Mesenchymal stem cell (in vitro differentiated cells and primary cell): ENCODE results near the gene DAND5.

ENCODE experiments used
- DNase-seq: peaks from one replicate; pipeline ENCODE4 v3.0.0-alpha.2; 2013
- H2AFZ ChIP-seq: one replicate; pipeline ENCODE4 v1.6.1; 2013; ENCODE audit warnings: low read depth, mild to moderate bottlenecking, control low read depth, inconsistent platforms, low read length, moderate library complexity
- H2AK5ac ChIP-seq: 2 replicates; pipeline ENCODE4 v1.6.1; 2013; ENCODE audit warnings: low read length, moderate library complexity, mild to moderate bottlenecking, inconsistent platforms; ENCODE audit not compliant: severe bottlenecking
- H2BK120ac ChIP-seq: one replicate; pipeline ENCODE4 v1.6.1; 2013; ENCODE audit warnings: low read depth, mild to moderate bottlenecking, inconsistent platforms, low read length, moderate library complexity
- H2BK12ac ChIP-seq, 2 experiments: one replicate each; pipeline ENCODE4 v1.6.1; 2013; ENCODE audit warnings: inconsistent platforms in 2 of 2, low read length in 2 of 2, mild to moderate bottlenecking in 2 of 2, moderate library complexity in 2 of 2, control low read depth in 1 of 2
- H2BK15ac ChIP-seq: one replicate; pipeline ENCODE4 v1.6.1; 2013; ENCODE audit warnings: mild to moderate bottlenecking, low read depth, inconsistent platforms; ENCODE audit not compliant: poor library complexity, severe bottlenecking
- H2BK5ac ChIP-seq: 2 replicates; pipeline ENCODE4 v1.6.1; 2013; ENCODE audit warnings: low read depth, mild to moderate bottlenecking, low read length, control low read depth, inconsistent platforms; ENCODE audit not compliant: poor library complexity, severe bottlenecking
- H3K14ac ChIP-seq, 2 experiments: one replicate each; pipeline ENCODE4 v1.6.1; 2013; ENCODE audit warnings: inconsistent platforms in 2 of 2, low read length in 2 of 2, control low read depth in 1 of 2, mild to moderate bottlenecking in 1 of 2, moderate library complexity in 1 of 2
- H3K18ac ChIP-seq, 2 experiments: one replicate each; pipeline ENCODE4 v1.6.1; 2013; ENCODE audit warnings: inconsistent platforms in 2 of 2, low read length in 2 of 2, control low read depth in 1 of 2, low read depth in 1 of 2, mild to moderate bottlenecking in 1 of 2
- H3K23ac ChIP-seq, 2 experiments: one replicate each; pipeline ENCODE4 v1.6.1; 2013; ENCODE audit warnings: inconsistent platforms in 2 of 2, low read length in 2 of 2, mild to moderate bottlenecking in 2 of 2, moderate library complexity in 2 of 2, control low read depth in 1 of 2
- H3K27ac ChIP-seq: 2 replicates; pipeline ENCODE4 v1.5.1; 2013; ENCODE audit warnings: mild to moderate bottlenecking, moderate library complexity, low read length, control low read depth, inconsistent platforms; ENCODE audit not compliant: poor library complexity, severe bottlenecking
- H3K27me3 ChIP-seq, 2 experiments: 2 replicates each; pipeline versions ENCODE4 v1.6.1 to v1.7.0; 2013; ENCODE audit warnings: low read length in 2 of 2, mild to moderate bottlenecking in 2 of 2, moderate library complexity in 2 of 2, control low read depth in 1 of 2, inconsistent platforms in 1 of 2; ENCODE audit not compliant: control insufficient read depth in 1 of 2, insufficient read depth in 1 of 2
- H3K36me3 ChIP-seq, 2 experiments: 2 replicates each; pipeline versions ENCODE4 v1.6.1 to v1.7.0; 2013; ENCODE audit warnings: low read length in 2 of 2, control low read depth in 1 of 2, inconsistent platforms in 1 of 2, low read depth in 1 of 2, mild to moderate bottlenecking in 1 of 2; ENCODE audit not compliant: insufficient read depth in 2 of 2, control insufficient read depth in 1 of 2
- H3K4ac ChIP-seq, 2 experiments: one replicate each; pipeline ENCODE4 v1.6.1; 2013; ENCODE audit warnings: inconsistent platforms in 2 of 2, low read length in 2 of 2, mild to moderate bottlenecking in 2 of 2, moderate library complexity in 2 of 2, control low read depth in 1 of 2, low read depth in 1 of 2
- H3K4me1 ChIP-seq: 2 replicates; pipeline ENCODE4 v1.6.1; 2013; ENCODE audit warnings: low read depth, low read length, control low read depth; ENCODE audit not compliant: control insufficient read depth, insufficient read depth
- H3K4me2 ChIP-seq: 2 replicates; pipeline ENCODE4 v1.6.1; 2013; ENCODE audit warnings: low read length, mild to moderate bottlenecking, inconsistent platforms; ENCODE audit not compliant: poor library complexity, severe bottlenecking
- H3K4me3 ChIP-seq, 2 experiments: 2 replicates each; pipeline versions ENCODE4 v1.5.1 to v1.7.0; 2013; ENCODE audit warnings: low read length in 2 of 2, mild to moderate bottlenecking in 2 of 2, control low read depth in 1 of 2, low read depth in 1 of 2; ENCODE audit not compliant: insufficient read depth in 1 of 2
- H3K79me1 ChIP-seq: replicated peaks from 2 replicates; pipeline ENCODE4 v1.6.1; 2013; ENCODE audit warnings: mild to moderate bottlenecking, control low read depth, low read length, inconsistent platforms; ENCODE audit not compliant: poor library complexity, severe bottlenecking
- H3K9ac ChIP-seq: 2 replicates; pipeline ENCODE4 v1.7.0; 2013; ENCODE audit warnings: mild to moderate bottlenecking, low read length, moderate library complexity
- H3K9me3 ChIP-seq: 2 replicates; pipeline ENCODE4 v1.7.0; 2013; ENCODE audit warnings: mild to moderate bottlenecking, low read length; ENCODE audit not compliant: control insufficient read depth
- H4K8ac ChIP-seq: one replicate; pipeline ENCODE4 v1.6.1; 2013; ENCODE audit warnings: inconsistent platforms, mild to moderate bottlenecking, low read length, moderate library complexity
- H4K91ac ChIP-seq: one replicate; pipeline ENCODE4 v1.6.1; 2013; ENCODE audit warnings: mild to moderate bottlenecking, low read length, inconsistent platforms
- WGBS: methylation state at CpG from one replicate; pipeline ENCODE4 v1.1.7; 2013; ENCODE audit warnings: mixed read lengths; 5-methylcytosine and 5-hydroxymethylcytosine counted together

Gene DAND5

DNA sequence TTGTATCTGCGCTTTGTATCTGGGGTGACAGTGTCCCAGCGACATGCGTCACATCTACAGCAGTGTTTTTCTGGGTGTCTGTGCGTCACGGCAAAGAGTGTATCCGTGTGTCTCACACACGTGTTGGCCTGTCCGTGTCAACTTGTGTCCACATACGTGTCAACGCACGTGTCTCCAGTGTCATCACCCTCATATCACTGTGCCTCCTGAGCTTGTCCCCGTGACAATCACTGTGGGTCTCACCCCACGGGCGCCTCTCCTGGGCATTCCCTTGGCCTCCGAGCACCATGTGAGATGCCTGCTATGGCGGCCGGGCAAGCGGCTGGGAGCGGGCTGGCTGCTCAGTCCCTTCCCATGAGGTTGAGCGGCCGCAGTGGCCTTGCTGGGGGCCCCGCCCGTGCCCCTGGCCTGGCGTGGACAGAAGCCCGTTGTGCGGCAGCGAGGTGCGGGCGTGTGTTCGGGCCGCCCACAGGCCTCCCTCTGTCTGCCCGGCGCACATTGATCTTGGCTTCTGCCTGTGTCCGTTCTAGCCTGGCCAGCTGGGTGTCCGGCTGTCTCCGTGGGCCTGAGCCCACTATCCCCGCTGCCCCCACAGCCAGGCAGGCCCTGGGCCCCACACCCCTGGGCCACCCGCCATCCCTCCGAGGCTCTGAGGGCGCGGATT is 32.3 kb downstream of the DAND5 start:
- Histone ChIP-seq H2BK120ac (no peak overlapping the region), H4K8ac (no peak overlapping the region), H3K27ac (no peak overlapping the region), H3K18ac (no peak overlapping the region), H4K91ac (no peak overlapping the region), H3K4ac (no peak overlapping the region), H2BK5ac (no peak overlapping the region), H3K4me3 (peak overlapping the region in 1 of 2 experiments; percentile 69), H3K14ac (no peak overlapping the region), H3K4me2 (no peak overlapping the region), H3K9me3 (no peaks in the 10 kb centered on the region), H2AK5ac (no peak overlapping the region), H3K79me1 (no peaks in the 10 kb centered on the region), H2BK15ac (no peak overlapping the region), H3K27me3 (peaks cover 0 to 47% of the 10 kb centered on the region in 2 experiments), H3K9ac (peak overlapping the region; percentile 85), H3K4me1 (peaks cover 4% of the 10 kb centered on the region), H2AFZ (no peak overlapping the region), H3K23ac (no peak overlapping the region), H2BK12ac (no peak overlapping the region), H3K36me3 (peaks cover 11 to 14% of the 10 kb centered on the region in 2 experiments)
- DNase-seq, result no peak
- 90% methylated on average over 40 of the region's 41 CpGs for WGBS

DNA sequence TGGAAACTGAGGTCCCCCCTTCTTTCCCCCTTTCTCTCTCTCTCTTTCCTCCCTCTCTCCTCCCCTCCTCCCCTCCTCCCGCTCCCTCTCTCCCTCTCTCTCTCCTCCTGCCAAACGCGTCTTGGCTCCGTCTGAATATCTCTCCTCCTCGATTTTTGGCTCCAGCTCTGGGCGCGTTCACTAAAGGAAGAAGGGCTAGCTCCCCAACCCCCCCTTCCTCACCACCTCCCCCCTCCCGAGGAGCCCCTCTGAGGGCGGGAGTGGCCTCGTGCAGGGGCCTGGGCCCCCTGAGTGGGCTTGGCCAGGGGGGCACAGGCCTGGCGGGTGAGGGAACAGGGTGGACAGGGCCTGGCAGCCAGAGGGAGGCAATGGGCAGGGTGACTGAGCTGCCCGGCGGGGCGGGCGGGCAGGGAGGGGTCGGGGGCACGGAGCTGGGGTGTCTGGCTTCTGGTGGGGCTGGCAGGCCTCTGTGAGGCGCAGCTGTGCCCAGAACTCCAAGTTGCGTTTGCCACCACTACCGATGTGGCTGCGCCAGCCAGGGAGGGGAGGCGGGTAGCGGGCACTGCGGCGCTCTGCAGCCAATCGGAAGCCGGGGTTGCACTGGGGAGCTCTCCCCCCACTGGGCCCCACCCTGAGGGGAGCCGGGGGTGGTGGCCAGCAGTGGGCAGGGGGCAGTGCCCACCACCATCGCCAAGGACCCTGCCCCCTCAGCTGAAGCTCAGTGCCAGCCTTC is 33.0 kb downstream of the DAND5 start:
- no peak overlapping the region for H2BK120ac ChIP-seq
- 70% methylated on average over 29 of the region's 29 CpGs for whole genome bisulfite sequencing
- peaks cover 9 to 11% of the 10 kb centered on the region in 2 experiments for H3K36me3 ChIP-seq
- H3K9ac ChIP-seq, result peak overlapping the region; percentile 85
- no peak overlapping the region for H3K23ac ChIP-seq
- no peaks in the 10 kb centered on the region for H3K9me3 ChIP-seq
- H3K18ac ChIP-seq, result no peak overlapping the region
- H2AK5ac ChIP-seq, result no peak overlapping the region
- no peak overlapping the region for H2AFZ ChIP-seq
- peaks cover 0 to 46% of the 10 kb centered on the region in 2 experiments for H3K27me3 ChIP-seq
- H2BK5ac ChIP-seq, result no peak overlapping the region
- H3K79me1 ChIP-seq, result no peaks in the 10 kb centered on the region
- no peaks in the 10 kb centered on the region for H3K4me1 ChIP-seq
- no peak overlapping the region for H3K14ac ChIP-seq
- no peak overlapping the region for H3K4me2 ChIP-seq
- DNase-seq, result no peak
- H2BK12ac ChIP-seq, result no peak overlapping the region
- no peak overlapping the region for H3K27ac ChIP-seq
- no peak overlapping the region for H2BK15ac ChIP-seq
- no peak overlapping the region for H4K8ac ChIP-seq
- H3K4ac ChIP-seq, result no peak overlapping the region
- peak overlapping the region in 1 of 2 experiments; percentile 69 for H3K4me3 ChIP-seq
- H4K91ac ChIP-seq, result no peak overlapping the region

DNA sequence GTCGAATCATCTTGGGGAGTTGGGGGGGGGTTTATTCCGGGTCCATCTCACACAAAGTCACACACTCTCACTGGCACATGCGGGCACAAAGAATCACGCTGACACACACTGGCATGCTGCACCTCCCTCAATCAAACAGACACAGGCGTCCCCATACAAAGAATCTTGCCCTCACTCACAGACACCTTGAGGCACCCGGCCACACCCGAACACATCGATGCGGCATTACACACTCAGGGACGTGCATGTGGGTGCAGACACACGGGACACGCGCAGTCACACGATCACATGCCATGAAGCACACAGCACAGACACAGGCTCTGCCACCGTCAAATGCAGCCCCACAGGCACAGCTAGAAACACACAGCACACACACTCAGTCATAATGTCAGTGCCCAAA is 33.7 kb downstream of the DAND5 start:
- Histone ChIP-seq H3K36me3 (peaks cover 8 to 11% of the 10 kb centered on the region in 2 experiments), H3K4me2 (no peak overlapping the region), H3K4ac (no peak overlapping the region), H3K4me1 (no peaks in the 10 kb centered on the region), H3K27me3 (peaks cover 0 to 49% of the 10 kb centered on the region in 2 experiments), H3K23ac (no peak overlapping the region), H3K14ac (no peak overlapping the region), H2BK120ac (no peak overlapping the region), H3K9ac (peak overlapping the region; percentile 85), H3K9me3 (no peaks in the 10 kb centered on the region), H4K8ac (no peak overlapping the region), H2BK15ac (no peak overlapping the region), H3K27ac (no peak overlapping the region), H2BK12ac (no peak overlapping the region), H2BK5ac (no peak overlapping the region), H3K79me1 (no peaks in the 10 kb centered on the region), H3K4me3 (peak overlapping the region in 1 of 2 experiments; percentile 65), H4K91ac (no peak overlapping the region), H2AK5ac (no peak overlapping the region), H3K18ac (no peak overlapping the region), H2AFZ (no peak overlapping the region)
- no peak for DNase-seq
- WGBS, result 91% methylated on average over 14 of the region's 15 CpGs

DNA sequence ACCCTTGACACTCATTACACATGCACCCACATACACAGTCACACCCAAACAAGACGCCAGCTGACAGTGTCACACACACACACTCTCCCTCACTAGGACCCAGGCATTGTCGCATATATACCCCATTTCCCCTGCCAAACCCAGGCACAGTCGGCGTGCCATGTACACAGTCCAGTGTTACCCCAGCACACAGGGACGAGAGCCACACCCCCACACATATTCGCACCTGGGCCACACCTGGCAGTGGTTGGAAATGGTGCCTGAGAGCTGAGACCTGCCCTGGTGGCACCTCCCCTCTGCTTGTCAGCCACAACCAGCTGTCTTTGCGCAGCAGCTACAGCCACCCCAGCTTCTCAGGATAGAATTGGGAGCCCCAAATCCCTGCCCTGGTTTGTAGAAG is 34.9 kb downstream of the DAND5 start:
- H3K9ac ChIP-seq, result peak overlapping the region; percentile 26
- peaks cover 6 to 14% of the 10 kb centered on the region in 2 experiments for H3K36me3 ChIP-seq
- no peak overlapping the region for H3K18ac ChIP-seq
- H3K27ac ChIP-seq, result no peak overlapping the region
- no peak overlapping the region for H3K4me3 ChIP-seq
- H4K91ac ChIP-seq, result peak overlapping the region; percentile 6
- H3K4ac ChIP-seq, result no peak overlapping the region
- no peak overlapping the region for H3K23ac ChIP-seq
- no peaks in the 10 kb centered on the region for H3K4me1 ChIP-seq
- H3K9me3 ChIP-seq, result no peaks in the 10 kb centered on the region
- H2BK12ac ChIP-seq, result no peak overlapping the region
- H2AFZ ChIP-seq, result no peak overlapping the region
- H2BK5ac ChIP-seq, result no peak overlapping the region
- H2BK15ac ChIP-seq, result no peak overlapping the region
- H4K8ac ChIP-seq, result no peak overlapping the region
- no peaks in the 10 kb centered on the region for H3K79me1 ChIP-seq
- 73% methylated on average over 7 of the region's 7 CpGs for WGBS
- no peak for DNase-seq
- H3K27me3 ChIP-seq, result peaks cover 0 to 58% of the 10 kb centered on the region in 2 experiments
- H3K14ac ChIP-seq, result peak overlapping the region in 1 of 2 experiments; percentile 66
- no peak overlapping the region for H3K4me2 ChIP-seq
- no peak overlapping the region for H2AK5ac ChIP-seq
- no peak overlapping the region for H2BK120ac ChIP-seq
